ACC112 (cell line): ENCODE results near the gene POU2F3.

Source experiments
- H2AFZ ChIP-seq: fragments of 200-600 bp; sonication (generic); one replicate; pipeline ENCODE4 v1.6.0; 2017; ENCODE audit warnings: antibody characterized with exemption, low read length; ENCODE audit not compliant: unreplicated experiment
- H3K27ac ChIP-seq: fragments of 200-600 bp; sonication (generic); 2 replicates; pipeline ENCODE4 v1.5.1; 2014; ENCODE audit warnings: low read depth, mild to moderate bottlenecking, antibody characterized with exemption, low read length, moderate library complexity
- H3K27me3 ChIP-seq: fragments of 200-600 bp; sonication (generic); 2 replicates; pipeline ENCODE4 v1.6.1; 2014; ENCODE audit warnings: mild to moderate bottlenecking, antibody characterized with exemption, low read length, moderate library complexity, mixed read lengths; ENCODE audit not compliant: insufficient read depth
- H3K36me3 ChIP-seq: fragments of 200-600 bp; sonication (generic); 2 replicates; pipeline ENCODE4 v1.6.1; 2016; ENCODE audit warnings: mild to moderate bottlenecking, antibody characterized with exemption, low read length, moderate library complexity, mixed read lengths; ENCODE audit not compliant: insufficient read depth
- H3K4me1 ChIP-seq: fragments of 200-600 bp; sonication (generic); one replicate; pipeline ENCODE4 v1.6.1; 2016; ENCODE audit warnings: low read length, mixed read lengths; ENCODE audit not compliant: insufficient read depth, unreplicated experiment, control insufficient read depth
- H3K4me3 ChIP-seq: fragments of 200-600 bp; sonication (generic); 2 replicates; pipeline ENCODE4 v1.5.1; 2014; ENCODE audit warnings: mild to moderate bottlenecking, low read depth, low read length
- H3K79me2 ChIP-seq: fragments of 200-600 bp; sonication (generic); one replicate; pipeline ENCODE4 v1.6.0; 2016; ENCODE audit warnings: low read length; ENCODE audit not compliant: control insufficient read depth, unreplicated experiment, insufficient read depth

The POU2F3 gene

DNA sequence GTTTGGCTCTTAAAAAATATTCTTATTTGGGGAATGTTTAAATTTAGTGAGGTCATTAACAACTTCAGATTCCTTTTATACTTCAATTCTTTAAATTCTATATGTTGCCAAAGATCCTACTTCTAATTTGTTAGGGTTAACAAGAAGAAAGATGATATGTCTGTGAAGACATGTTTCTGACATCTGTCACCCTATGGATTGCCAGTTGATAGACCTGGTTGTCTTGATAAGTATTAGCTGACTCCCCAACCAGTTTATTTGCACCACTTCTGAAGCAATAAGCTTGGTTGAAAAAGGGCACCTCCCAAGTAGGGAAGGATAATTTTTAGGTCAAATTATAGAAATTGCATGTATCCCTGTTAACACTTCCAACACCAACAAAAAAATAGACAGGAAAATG is 125.6 kb downstream of the POU2F3 start:
- Histone ChIP-seq H3K4me1 (peaks cover 13% of the 10 kb centered on the region), H3K27ac (no peak overlapping the region), H2AFZ (no peak overlapping the region), H3K27me3 (no peaks in the 10 kb centered on the region), H3K36me3 (no peaks in the 10 kb centered on the region), H3K79me2 (peaks cover 76% of the 10 kb centered on the region), H3K4me3 (no peak overlapping the region)
